DOHH2 (cell line): ENCODE data around the gene BRPF3.

Experiments used
- H3F3A ChIP-seq: fragments of 200-600 bp; sonication (generic), shearing (Covaris generic); 2 replicates; pipeline ENCODE4 v1.6.0; 2016; ENCODE audit warnings: antibody characterized with exemption, mild to moderate bottlenecking; ENCODE audit not compliant: control insufficient read depth, insufficient read depth
- H3K27ac ChIP-seq: fragments of 200-600 bp; sonication (generic); 2 replicates; pipeline ENCODE4 v1.5.1; 2014; ENCODE audit warnings: low read depth, mild to moderate bottlenecking, low read length, moderate library complexity
- H3K27me3 ChIP-seq: fragments of 200-600 bp; sonication (generic); 2 replicates; pipeline ENCODE4 v1.6.1; 2014; ENCODE audit warnings: mild to moderate bottlenecking, low read length, mixed read lengths; ENCODE audit not compliant: control insufficient read depth
- H3K36me3 ChIP-seq: fragments of 200-600 bp; sonication (generic); 2 replicates; pipeline ENCODE4 v1.6.1; 2014; ENCODE audit warnings: mild to moderate bottlenecking, low read length, moderate library complexity, mixed read lengths; ENCODE audit not compliant: control insufficient read depth
- H3K4me1 ChIP-seq: fragments of 200-600 bp; sonication (generic); 2 replicates; pipeline ENCODE4 v1.6.1; 2014; ENCODE audit warnings: mild to moderate bottlenecking, low read length, mixed read lengths; ENCODE audit not compliant: control insufficient read depth
- H3K4me2 ChIP-seq: fragments of 200-600 bp; sonication (generic); 2 replicates; pipeline ENCODE4 v1.6.0; 2014; ENCODE audit warnings: mild to moderate bottlenecking, low read length, moderate library complexity
- H3K4me3 ChIP-seq: fragments of 200-600 bp; sonication (generic); 2 replicates; pipeline ENCODE4 v1.5.1; 2014; ENCODE audit warnings: mild to moderate bottlenecking, low read length, mixed read lengths
- H3K79me2 ChIP-seq: fragments of 200-600 bp; sonication (generic); 2 replicates; pipeline ENCODE4 v1.6.1; 2014; ENCODE audit warnings: mild to moderate bottlenecking, low read length, mixed read lengths; ENCODE audit not compliant: control insufficient read depth
- H3K9me2 ChIP-seq: fragments of 200-600 bp; sonication (generic); replicated peaks from 2 replicates; pipeline ENCODE4 v1.6.1; 2014; ENCODE audit warnings: mild to moderate bottlenecking, low read length, mixed read lengths; ENCODE audit not compliant: control insufficient read depth
- H3K9me3 ChIP-seq: fragments of 200-600 bp; sonication (generic); 2 replicates; pipeline ENCODE4 v1.6.1; 2014; ENCODE audit warnings: antibody characterized with exemption, low read length, mixed read lengths; ENCODE audit not compliant: control insufficient read depth, insufficient read depth
- H4K20me1 ChIP-seq: fragments of 200-600 bp; sonication (generic); 2 replicates; pipeline ENCODE4 v1.6.0; 2014; ENCODE audit warnings: low read depth, mild to moderate bottlenecking, antibody characterized with exemption, low read length, moderate library complexity; ENCODE audit not compliant: control insufficient read depth, insufficient read depth
- EZH2phosphoT487 ChIP-seq: fragments of 200-600 bp; sonication (generic); IDR thresholded peaks from 2 replicates; pipeline ENCODE4 v1.6.1; 2017; ENCODE audit warnings: borderline replicate concordance, mild to moderate bottlenecking, antibody characterized with exemption, low read length, moderate library complexity, mixed read lengths
- TF ChIP-seq, protein P1 (sequence below): fragments of 200-600 bp; sonication (generic); IDR thresholded peaks from one replicate; pipeline ENCODE4 v1.5.1; 2014; ENCODE audit warnings: antibody characterized with exemption, mild to moderate bottlenecking, low read depth, low read length; ENCODE audit not compliant: poor library complexity, severe bottlenecking

Gene BRPF3

DNA sequence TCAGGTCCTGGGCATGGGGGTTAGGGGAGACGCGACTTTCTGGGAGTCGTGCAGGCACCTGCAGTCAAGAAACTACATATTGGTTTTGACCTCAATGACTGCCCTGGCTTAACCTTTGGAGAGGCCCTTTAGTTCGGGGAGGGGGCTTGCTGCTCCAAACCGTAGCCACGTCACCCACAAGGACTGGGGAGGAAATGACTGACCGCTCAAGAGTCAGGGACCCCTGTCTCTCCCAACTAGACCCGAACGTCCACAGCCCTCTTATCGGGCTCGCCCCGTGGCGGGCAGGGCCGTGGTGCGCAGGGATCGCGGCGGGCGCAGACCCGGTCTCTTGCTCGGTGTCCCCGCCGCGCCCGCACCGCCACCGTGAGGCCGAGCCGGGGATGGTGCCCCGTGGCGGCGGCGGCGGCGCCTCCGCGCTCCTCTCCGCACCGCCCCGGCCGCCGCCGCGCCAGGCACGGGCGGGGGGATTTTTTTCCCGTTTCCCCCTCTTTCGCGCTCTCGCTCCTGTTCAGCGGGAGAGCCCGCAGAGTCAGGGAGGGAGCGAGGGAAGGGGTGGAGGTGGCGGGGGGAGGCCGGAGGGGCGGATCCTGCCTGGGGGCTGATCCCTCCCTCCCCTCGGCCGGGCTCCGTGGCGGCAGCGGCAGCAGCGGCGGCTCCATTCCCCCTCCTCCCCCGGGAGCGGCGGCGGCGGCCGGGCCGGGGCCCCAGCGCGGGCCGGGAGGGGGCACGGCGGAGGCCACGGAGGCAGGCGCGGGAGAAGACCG is at the start of gene BRPF3:
Gene BRPF3 (plus strand): TSS at position 632 of the 767 bp plus-strand sequence. CDS start 3,579 bp downstream, outside the sequence.
- Histone ChIP-seq H3K27me3 (no peaks in the 10 kb centered on the region), H3F3A (peaks cover 8% of the 10 kb centered on the region), H3K9me3 (no peaks in the 10 kb centered on the region), H4K20me1 (no peaks in the 10 kb centered on the region), H3K27ac (peak within 1 kb of the TSS; percentile 61), H3K4me2 (peak within 1 kb of the TSS; percentile 98), H3K4me1 (peaks cover 26% of the 10 kb centered on the region), H3K36me3 (peaks cover 32% of the 10 kb centered on the region), H3K9me2 (no peaks in the 10 kb centered on the region), H3K79me2 (peaks cover 34% of the 10 kb centered on the region), H3K4me3 (peak within 1 kb of the TSS; percentile 89)
- TF ChIP-seq, protein P1, sequence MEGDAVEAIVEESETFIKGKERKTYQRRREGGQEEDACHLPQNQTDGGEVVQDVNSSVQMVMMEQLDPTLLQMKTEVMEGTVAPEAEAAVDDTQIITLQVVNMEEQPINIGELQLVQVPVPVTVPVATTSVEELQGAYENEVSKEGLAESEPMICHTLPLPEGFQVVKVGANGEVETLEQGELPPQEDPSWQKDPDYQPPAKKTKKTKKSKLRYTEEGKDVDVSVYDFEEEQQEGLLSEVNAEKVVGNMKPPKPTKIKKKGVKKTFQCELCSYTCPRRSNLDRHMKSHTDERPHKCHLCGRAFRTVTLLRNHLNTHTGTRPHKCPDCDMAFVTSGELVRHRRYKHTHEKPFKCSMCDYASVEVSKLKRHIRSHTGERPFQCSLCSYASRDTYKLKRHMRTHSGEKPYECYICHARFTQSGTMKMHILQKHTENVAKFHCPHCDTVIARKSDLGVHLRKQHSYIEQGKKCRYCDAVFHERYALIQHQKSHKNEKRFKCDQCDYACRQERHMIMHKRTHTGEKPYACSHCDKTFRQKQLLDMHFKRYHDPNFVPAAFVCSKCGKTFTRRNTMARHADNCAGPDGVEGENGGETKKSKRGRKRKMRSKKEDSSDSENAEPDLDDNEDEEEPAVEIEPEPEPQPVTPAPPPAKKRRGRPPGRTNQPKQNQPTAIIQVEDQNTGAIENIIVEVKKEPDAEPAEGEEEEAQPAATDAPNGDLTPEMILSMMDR: peak; percentile 38
- no peak for TF ChIP-seq EZH2phosphoT487

DNA sequence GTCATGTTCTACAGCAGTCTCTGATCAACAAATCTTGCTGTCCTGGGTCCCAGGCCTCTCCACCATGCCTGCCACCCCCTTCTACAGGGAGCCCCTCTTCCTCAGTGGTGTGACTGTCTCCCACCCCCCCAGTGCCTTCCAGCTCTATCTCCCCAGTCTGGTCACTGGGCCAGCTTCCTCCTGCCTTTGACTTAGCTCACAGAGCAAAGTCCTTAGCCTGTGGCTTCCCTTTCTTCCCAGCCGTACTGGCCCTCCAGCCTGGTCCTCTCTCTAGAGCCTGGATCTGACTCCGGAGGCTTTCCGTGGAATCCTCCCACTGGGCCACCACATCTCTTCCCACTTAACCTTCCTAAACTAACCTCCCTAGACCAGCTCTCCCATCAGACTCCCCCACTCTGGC is 49.2 kb upstream of the BRPF3 start:
- no peaks in the 10 kb centered on the region for H3K79me2 ChIP-seq
- TF ChIP-seq EZH2phosphoT487: no peak
- TF ChIP-seq, protein P1: no peak
- H3K27ac ChIP-seq: no peak overlapping the region
- no peaks in the 10 kb centered on the region for H3K36me3 ChIP-seq
- H3K9me2 ChIP-seq: no peaks in the 10 kb centered on the region
- H3K4me1 ChIP-seq: peaks cover 6% of the 10 kb centered on the region
- H3K4me3 ChIP-seq: no peak overlapping the region
- H3K4me2 ChIP-seq: no peak overlapping the region
- H3K27me3 ChIP-seq: no peaks in the 10 kb centered on the region
- peaks cover 4% of the 10 kb centered on the region; the same call in 1 of the 2 replicates for H3K9me3 ChIP-seq
- no peaks in the 10 kb centered on the region for H4K20me1 ChIP-seq
- H3F3A ChIP-seq: no peaks in the 10 kb centered on the region

DNA sequence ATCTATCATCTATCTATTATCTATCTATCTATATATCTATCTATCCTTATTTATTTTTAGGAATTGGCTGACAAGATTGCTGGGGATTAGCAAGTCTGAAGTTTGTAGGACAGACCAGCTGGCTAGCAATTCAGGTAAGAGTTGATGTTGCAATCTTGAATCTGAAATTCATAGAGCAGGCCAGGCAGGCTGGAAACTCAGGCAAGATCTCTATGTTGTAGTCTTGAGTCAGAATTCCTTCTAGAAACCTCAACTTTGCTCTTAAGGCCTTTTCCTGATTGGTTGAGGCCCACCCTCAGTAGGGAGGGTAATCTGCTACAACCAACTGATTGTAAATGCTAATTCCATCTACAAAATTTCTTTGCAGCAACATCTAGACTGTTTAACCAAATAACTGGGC is 47.1 kb upstream of the BRPF3 start:
- no peak overlapping the region for H3K27ac ChIP-seq
- H3K79me2 ChIP-seq: no peaks in the 10 kb centered on the region

DNA sequence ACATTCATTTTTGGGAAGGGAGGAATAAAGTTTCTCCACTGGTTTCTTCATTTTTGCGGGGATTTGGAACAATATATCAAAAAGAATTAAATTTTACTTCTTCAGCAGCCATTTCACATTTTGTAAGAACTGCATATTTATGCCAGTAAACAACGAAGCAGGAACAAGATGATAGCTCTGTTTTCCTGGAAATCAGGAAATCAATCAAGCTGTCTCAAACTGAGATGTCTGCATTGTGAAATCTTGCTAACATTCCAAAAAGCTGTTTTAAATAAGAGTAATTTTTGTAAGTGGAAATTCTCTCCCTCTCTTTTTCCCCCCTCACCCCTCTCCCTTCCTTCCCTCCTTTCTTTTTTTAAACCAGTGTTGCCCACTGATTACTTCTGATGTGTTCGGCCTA is 46.3 kb upstream of the BRPF3 start:
- H3K27ac ChIP-seq: no peak overlapping the region
- no peaks in the 10 kb centered on the region for H3F3A ChIP-seq
- peaks cover 4% of the 10 kb centered on the region; the same call in 1 of the 2 replicates for H3K9me3 ChIP-seq
- no peaks in the 10 kb centered on the region for H3K79me2 ChIP-seq
- H4K20me1 ChIP-seq: no peaks in the 10 kb centered on the region
- no peaks in the 10 kb centered on the region for H3K9me2 ChIP-seq
- no peak overlapping the region for H3K4me2 ChIP-seq
- no peaks in the 10 kb centered on the region for H3K27me3 ChIP-seq
- H3K4me3 ChIP-seq: no peak overlapping the region
- no peaks in the 10 kb centered on the region for H3K36me3 ChIP-seq
- peaks cover 6% of the 10 kb centered on the region for H3K4me1 ChIP-seq
- TF ChIP-seq EZH2phosphoT487: no peak
- TF ChIP-seq, protein P1: no peak

More for the DNA sequence above, 47.1 kb upstream of the BRPF3 start:
- Histone ChIP-seq H3K9me2 (no peaks in the 10 kb centered on the region), H3F3A (no peaks in the 10 kb centered on the region), H3K4me2 (no peak overlapping the region), H3K4me3 (no peak overlapping the region), H4K20me1 (no peaks in the 10 kb centered on the region), H3K27me3 (no peaks in the 10 kb centered on the region), H3K36me3 (no peaks in the 10 kb centered on the region), H3K9me3 (peaks cover 4% of the 10 kb centered on the region; the same call in 1 of the 2 replicates), H3K4me1 (peaks cover 6% of the 10 kb centered on the region)
- TF ChIP-seq EZH2phosphoT487: no peak
